ENCODE results near the gene HINT3.

HINT3 gene

GRCh38 chr6:126026001-126026400 lies 69.4 kb downstream of the HINT3 start:
- Histone ChIP-seq H3K27ac (no peak overlapping the region), H3K4me2 (no peak overlapping the region), H4K20me1 (ENCODE audit: insufficient read depth) (no peaks in the 10 kb centered on the region), H3K4me1 (ENCODE audit: low read depth, poor library complexity, severe bottlenecking) (no peaks in the 10 kb centered on the region), H2AFZ (ENCODE audit: low read depth) (no peak overlapping the region), H3K79me2 (ENCODE audit: insufficient read depth, low read depth) (no peaks in the 10 kb centered on the region), H3K36me3 (ENCODE audit: insufficient read depth) (no peaks in the 10 kb centered on the region; the same call in 1 of the 2 replicates), H3K27me3 (ENCODE audit: insufficient read depth, low read depth) (no peaks in the 10 kb centered on the region), H3K4me3 (IDR thresholded peaks at IDR 0.05; ENCODE audit: insufficient read depth, low read depth, low read length) (no peak overlapping the region), H3K9ac (no peak overlapping the region)
- no peak for TF ChIP-seq CTCF (conservative IDR thresholded peaks at IDR 0.05; ENCODE audit: low read depth, low read length)

GRCh38 chr6:126027601-126028000 lies 71.0 kb downstream of the HINT3 start:
- no peaks in the 10 kb centered on the region for H4K20me1 ChIP-seq (ENCODE audit: insufficient read depth)
- no peak overlapping the region for H2AFZ ChIP-seq (ENCODE audit: low read depth)
- no peak overlapping the region for H3K9ac ChIP-seq
- H3K4me3 ChIP-seq (IDR thresholded peaks at IDR 0.05; ENCODE audit: insufficient read depth, low read depth, low read length) = no peak overlapping the region
- H3K36me3 ChIP-seq (ENCODE audit: insufficient read depth) = no peaks in the 10 kb centered on the region; the same call in 1 of the 2 replicates
- no peaks in the 10 kb centered on the region for H3K4me1 ChIP-seq (ENCODE audit: low read depth, poor library complexity, severe bottlenecking)
- H3K79me2 ChIP-seq (ENCODE audit: insufficient read depth, low read depth) = no peaks in the 10 kb centered on the region
- H3K27me3 ChIP-seq (ENCODE audit: insufficient read depth, low read depth) = no peaks in the 10 kb centered on the region
- no peak overlapping the region for H3K4me2 ChIP-seq
- TF ChIP-seq CTCF (conservative IDR thresholded peaks at IDR 0.05; ENCODE audit: low read depth, low read length) = no peak
- no peak overlapping the region for H3K27ac ChIP-seq
